Measurements from ENCODE around the gene SCAI.
"Not testable (repeated sequence)": the region's sequence is repeated elsewhere in the genome, so short reads cannot be mapped to it uniquely, and the experiment has no call there.

Gene SCAI

DNA sequence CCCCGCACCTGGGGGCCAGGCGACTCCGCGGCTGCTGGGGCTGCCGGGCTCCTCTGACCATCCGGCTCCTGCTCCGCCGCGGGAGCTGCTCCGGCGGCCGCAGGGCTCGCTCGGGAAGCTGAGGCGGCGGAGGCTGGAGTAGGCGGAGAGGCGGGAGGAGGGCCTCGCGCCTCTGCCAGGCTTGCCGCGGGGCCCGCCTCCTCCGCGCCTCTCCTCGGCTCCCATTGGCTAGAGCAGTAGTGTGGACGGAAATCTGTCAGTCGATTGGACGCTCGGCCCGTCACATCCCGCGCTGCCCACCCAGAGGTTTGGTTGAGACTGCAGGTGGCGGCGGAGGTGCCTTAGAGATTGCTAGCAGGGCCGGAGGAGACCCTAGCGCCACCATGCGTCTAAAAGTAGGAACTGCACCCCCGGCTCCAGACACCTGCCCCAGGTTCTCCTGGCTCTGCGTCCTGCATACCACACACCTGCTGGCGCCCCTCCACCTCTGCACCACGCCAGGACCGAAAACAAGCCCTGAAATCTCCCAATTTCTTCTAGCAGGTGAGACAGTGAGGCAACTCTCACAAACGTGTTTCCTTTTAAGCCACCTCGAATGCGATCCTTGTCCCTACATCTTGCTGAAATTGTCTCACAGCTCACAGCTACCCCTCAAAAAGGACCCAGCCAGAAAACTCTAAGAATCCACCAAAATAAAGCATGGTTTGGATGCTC is at the start of gene SCAI:
TSS of gene SCAI (minus strand) at position 152 of the 714 bp plus-strand sequence. CDS start at position 61, 91 bp downstream.
- FAIRE-seq = peak; percentile 92

DNA sequence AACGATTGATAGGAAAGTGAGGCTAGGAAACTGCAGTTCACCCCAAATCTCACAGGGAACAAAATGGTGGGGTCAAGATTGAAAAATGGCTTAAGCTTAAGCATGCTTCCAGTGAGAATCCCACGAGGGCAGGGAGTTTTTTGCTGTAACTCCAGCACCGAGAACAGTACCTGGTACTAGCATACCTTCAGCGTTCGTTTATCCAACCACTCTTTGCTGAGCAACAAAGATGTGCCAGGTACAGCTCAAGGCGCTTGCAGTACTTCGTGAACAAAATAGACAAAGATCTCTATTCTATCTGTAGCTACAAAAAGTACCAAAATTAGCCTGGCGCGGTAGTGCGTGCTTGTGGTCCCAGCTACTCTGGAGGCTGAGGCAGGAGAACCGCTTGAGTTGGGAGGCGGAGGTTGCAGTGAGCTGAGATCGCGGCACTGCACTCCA is 47.1 kb upstream of the SCAI start:
- no peak for FAIRE-seq

DNA sequence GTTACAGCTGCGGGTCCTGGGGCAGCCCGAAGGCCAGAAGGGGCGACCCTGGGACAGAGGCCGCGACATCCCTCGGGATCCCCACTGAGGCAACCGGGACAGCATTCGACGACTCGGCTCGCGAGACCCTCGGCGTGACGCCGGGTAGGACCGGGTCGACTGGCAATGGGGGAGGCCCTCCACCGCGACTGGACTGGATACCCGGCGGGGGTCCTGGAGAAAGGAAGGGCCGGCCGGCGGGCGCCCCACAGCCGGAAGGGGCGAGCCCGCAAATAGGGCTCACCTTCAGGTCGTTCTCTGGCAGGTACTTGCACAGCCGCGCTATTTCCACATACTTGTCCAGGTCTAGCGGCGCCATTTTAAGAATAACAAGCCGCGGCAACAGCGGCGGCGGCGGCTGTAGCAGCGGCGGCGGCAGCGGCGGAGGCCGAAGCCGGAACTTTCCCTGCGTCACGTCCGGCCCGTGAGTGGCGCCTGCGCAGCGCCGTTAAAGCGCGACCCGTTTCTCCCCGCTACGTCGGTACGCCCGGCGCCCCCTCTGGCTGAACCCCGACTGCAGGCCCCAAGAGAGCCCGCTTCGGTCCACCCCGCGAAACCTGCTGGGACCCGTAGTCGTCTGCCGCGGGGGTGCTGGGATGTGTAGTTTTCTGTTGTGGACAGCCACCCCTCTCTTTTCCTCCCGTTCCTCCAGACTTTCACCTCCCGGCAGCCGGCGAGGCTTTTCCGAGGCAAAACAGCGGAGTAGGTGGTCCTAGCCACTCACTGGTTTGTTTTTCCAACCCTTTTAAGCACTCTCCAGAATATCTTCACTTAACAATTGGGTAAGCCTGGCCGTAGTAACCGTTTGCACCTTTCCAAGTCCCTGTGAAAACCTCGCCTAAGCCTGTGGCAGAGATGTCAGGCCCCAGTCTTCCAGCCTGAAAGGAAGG is 46.3 kb upstream of the SCAI start, which contains the start of gene PPP6C:
TSS of gene PPP6C (minus strand) at position 443 of the 929 bp plus-strand sequence. CDS start at position 358, 85 bp downstream.
- FAIRE-seq = no peak

DNA sequence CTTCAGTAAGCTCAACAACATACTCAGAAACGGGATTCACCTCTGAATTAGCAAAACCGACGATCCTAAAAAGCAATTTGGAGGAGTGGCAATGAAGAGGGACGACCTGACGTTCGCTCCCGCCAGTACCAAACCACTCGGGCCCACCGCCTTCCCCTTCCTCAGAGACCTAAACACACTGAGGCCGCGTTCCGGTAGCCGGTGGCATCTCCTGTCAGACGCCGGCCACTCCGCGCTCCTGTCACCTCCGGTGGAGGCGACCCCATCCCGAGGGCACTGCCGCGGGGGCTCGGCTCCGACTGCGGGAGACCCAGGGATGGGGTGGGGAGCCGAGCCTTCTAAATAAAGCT is 45.7 kb upstream of the SCAI start:
- no peak for FAIRE-seq

DNA sequence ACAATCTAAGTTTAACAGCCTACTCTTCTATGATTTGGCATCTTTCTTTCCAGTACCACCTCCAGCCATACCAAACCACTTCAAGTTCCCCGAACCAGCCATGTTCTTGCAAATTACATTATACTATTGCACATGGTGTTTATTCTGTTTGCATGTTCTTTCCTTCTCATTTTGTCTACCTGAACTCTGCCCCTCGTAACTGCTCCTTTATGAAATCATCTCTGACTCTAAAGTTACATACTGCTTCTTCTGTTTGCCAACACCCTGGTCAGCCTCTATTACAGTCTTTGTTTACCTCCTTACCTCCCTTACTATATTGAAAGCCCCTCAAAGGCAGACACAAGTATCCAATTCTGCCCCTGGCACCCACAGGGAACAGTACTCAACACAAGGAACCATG is 40.2 kb upstream of the SCAI start:
- no peak for FAIRE-seq

DNA sequence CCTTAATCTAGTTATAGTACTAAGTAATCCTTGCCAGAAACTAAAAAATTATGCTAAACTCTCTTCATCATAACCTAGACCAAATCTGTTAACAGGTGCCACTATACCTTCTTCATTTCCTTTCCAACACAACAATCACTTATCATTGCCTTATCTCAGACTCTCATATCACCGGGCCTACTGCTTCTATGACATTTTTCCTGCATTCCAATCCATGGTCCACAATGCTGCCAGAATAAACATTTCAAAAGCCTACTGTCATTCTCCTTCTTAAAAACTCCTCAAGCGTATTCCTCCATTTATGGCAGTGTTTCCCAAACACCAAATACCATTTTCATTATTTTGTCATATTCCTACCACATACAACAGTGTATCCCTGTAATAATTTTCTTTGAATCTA is 39.7 kb upstream of the SCAI start:
- no peak for FAIRE-seq

DNA sequence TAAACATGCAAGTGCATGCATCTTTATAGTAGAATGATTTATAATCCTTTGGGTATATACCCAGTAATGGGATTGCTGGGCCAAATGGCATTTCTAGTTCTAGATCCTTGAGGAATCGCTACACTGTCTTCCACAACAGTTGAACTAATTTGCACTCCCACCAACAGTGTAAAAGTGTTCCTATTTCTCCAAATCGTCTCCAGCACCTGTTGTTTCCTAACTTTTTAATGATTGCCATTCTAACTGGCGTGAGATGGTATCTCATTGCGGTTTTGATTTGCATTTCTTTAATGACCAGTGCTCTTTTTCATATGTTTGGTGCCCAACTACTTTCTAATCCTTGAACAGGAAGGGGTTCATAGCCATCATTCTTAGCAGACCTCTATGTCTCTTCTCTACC is 38.4 kb upstream of the SCAI start:
- FAIRE-seq = not testable (repeated sequence)

DNA sequence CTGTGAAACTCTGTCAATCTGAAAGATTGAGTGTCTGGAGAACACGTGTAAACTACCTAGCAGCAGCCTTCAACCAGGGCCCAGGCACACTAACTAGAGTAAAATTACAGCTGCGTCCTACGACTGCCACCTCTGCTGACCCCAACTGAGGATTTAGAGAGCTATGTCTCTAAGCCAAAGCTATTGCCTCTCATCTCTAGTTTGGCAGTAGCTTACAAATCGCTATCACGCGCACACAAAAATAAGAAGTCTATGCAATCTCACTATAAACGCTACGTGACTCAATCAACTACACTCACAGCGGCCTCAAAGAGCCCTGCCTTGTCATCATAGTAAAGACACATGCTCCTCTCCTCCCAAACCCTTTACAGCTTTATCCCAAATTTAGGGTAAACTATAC is 37.5 kb upstream of the SCAI start:
- FAIRE-seq = no peak

DNA sequence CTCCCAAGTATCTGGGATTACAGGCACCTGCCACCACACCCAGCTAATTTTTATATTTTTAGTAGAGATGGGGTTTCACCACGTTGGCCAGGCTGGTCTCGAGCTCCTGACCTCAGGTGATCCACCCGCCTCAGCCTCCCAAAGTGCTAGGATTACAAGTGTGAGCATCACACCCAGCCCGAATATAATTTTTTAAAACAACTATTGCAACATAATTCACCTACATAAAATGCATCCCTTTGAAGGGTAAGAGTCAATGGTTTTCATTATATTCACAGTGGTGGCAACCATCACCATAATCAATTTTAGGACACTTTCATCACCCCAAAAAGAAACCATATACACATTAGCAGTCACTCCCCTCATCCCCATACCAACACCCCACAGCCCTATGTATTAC is 36.4 kb upstream of the SCAI start:
- FAIRE-seq = not testable (repeated sequence)

DNA sequence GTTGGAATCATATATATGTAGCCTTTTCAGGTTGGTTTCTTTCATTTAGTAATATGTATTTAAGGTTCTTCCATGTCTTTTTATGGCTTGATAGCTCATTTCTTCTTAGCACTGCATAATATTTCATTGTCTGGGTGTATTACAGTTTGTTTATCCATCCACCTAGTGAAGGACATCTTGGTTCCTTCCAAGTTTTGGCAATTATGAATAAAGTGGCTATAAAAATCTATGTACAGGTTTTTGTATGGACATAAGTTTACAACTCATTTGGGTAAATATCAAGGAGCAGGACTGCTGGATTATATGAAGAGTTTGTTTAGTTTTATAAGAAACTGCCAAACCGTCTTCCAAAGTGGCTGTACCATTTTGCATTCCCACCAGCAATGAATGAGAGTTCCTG is 34.6 kb upstream of the SCAI start:
- FAIRE-seq = no peak

DNA sequence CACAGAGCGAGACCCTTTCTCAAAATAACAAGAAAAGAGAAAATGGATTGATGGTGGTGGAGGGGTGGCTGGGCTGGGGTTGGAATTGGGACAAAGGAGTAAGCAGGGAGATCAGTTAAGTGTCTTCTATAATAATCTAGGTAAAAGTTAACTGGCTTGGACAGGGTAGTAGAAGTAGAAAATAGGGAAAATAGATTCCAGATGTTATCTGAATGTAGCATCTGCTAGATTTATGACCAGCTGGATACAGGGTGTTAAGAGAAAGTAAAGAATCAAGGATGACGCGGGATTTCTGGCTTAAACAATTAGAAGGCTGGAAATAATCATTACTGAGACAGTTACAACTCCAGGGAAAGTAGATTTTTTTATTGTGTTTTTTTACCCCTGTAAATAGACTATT is 33.3 kb upstream of the SCAI start:
- FAIRE-seq = no peak

DNA sequence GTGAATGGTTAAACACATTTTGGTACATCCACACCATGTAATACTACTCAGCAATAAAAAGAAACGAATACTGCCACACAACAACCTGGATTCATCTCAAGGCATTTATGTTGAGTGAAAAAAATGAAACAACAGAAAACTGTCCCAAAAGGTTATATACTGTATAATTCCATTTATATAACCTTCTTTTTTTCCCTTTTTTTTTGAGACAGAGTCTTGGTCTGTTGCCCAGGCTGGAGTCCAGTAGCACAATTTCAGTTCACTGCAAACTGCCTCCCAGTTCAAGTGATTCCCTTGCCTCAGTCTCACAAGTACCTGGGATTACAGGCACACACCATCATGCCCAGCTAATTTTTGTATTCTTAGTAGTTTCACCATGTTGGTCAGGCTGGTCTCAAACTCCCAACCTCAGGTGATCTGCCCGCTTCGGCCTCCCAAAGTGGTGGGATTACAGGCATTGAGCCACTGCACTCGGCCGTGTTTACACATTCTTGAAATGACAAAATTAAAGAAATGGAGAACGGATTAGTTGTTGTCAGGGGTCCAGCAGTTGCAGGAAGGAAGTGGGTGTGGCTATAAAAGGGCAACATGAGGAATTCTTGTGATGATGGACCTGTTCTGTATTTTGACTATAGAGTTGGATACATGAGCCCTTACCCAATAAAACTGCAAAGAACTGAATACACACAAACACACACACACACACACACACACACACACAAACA is 28.9 kb upstream of the SCAI start:
- no peak for FAIRE-seq

DNA sequence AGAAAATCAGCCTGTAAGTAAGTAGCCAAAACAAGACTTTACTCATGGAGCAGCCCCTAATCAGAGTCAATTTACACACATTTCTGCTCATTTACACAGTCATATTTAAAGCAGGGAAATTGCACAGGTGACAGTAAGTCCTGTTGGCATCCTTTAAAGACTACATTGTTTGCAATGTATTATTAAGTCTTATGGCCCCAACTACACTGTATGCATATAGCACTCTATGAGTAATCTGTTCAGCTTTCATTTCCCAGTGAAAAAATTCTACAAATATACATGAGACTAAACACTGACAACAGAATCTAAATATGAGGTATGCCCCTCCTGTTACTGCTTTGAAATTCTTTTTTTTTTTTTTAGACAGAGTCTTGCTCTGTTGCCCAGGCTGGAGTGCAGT is 26.6 kb upstream of the SCAI start:
- no peak for FAIRE-seq

DNA sequence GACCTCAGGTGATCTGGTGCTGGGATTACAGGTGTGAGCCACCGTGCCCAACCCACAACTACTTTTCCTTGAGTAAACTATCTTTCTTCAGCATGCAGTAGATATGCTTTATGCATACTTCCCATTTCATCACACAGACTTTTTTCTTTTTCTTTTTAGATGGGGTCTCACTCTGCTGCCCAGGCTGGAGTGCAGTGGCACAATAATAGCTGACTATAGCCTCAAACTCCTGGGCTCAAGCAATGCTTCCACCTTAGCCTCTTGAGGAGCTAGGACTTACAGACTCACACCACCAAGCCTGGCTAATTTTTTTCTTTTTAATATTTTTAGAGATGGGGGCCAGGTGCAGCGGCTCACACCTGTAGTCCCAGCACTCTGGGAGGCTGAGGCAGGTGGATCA is 23.4 kb upstream of the SCAI start:
- no peak for FAIRE-seq

DNA sequence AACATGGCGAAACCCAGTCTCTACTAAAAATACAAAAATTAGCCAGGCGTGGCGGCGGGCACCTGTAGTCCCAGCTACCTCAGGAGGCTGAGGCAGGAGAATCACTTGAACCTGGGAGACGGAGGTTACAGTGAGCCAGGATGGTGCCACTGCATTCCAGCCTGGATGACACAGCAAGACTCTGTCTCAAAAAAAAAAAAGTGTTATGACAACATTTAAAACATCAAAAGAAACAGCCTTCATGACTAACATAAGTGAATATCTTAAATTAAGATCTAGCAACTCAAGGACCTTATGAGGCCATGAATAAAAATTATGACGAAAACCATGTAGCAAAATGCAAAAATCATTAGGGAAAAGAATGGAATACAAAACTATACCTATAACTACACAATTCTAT is 19.6 kb upstream of the SCAI start:
- FAIRE-seq = not testable (repeated sequence)

DNA sequence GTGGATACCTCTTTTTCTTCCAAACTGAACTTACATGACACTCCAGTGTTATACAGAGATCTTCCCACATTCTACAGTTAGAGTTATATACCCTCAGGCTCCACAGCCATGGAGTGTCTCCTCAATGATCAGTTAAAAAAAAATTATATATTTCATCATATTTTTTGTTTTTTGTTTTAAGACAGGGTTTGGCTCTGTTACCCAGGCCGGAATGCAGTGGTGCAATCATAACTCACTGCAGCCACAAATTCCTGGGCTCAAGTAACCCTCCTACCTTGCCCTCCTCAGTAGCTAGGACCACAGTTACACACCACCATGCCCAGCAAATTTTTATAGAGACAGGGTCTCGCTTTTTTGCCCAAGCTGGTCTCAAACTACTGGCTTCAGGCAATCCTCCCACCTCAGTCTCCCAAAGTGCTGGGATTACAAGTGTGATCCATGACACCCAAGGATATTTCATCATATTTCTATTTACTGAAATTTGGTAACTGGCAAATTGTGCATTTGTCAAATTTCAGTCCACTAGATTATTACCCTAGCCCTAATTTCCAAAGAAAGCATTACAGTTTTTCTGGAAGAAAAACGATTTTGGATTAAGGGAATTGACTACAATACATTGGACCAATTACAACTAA is 18.1 kb upstream of the SCAI start:
- FAIRE-seq = no peak

DNA sequence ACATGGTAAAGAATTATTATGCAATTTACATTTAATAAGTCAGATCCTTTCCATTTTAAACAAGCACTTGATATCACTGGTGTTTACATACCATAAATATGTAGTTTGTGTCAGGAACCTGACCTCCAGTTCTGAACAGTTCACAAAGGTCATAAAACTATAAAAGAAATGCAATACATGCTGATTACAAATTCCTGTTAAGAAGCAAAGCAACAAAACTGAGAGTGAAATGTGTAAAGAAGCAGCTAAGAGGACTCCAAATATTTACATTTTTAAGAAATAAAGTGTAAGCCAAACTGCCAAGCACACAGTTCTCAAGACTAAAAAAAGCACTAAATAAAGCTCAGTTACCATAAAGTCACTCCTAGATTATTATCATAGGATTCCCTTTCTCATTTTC is 17.4 kb upstream of the SCAI start:
- no peak for FAIRE-seq

DNA sequence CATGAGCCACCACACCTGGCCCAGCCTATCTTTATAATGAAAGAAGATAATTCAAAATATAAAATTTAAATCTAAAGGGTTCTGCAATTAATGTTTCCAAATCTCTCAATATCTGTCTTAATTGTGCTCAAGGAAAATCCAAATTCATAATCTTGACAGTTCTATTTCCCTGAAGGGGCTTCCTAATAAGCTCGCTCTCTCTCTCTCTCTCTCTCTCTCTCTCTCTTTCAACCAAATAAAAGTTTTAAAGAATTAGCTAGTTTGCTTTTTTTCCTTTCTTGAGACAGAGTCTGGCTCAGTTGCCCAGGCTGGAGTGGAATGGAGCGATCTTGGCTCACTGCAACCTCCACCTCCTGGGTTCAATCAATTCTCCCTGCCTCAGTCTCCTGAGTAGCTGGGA is 13.2 kb upstream of the SCAI start:
- no peak for FAIRE-seq

DNA sequence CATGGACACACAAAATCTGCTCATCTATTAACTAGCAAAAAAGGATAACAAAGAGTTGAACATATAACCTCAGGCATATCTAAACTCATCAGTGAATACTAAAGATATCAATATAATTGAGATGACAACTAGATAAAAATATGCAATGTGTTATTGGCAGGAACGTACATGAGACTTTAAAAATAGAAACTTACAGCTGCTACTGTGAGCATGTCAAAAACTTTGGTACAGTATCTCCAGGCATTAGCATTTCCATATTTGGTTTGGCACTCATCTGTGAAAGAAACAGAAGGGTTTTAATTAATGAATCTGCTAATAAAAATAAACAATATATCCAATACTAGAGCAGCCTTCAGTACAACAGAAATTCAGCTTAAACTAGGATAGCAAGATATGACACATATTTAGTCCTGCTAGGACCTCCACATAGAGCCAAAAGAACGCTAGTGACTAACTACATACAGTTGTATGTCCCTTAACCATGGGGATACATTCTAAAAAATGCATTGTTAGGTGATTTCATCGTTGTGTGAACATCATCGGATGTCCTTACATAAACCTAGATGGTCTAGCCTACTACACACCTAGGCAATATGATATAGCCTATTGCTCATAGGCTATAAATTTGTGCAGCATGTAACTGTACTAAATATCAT is 10.5 kb upstream of the SCAI start:
- FAIRE-seq = no peak

DNA sequence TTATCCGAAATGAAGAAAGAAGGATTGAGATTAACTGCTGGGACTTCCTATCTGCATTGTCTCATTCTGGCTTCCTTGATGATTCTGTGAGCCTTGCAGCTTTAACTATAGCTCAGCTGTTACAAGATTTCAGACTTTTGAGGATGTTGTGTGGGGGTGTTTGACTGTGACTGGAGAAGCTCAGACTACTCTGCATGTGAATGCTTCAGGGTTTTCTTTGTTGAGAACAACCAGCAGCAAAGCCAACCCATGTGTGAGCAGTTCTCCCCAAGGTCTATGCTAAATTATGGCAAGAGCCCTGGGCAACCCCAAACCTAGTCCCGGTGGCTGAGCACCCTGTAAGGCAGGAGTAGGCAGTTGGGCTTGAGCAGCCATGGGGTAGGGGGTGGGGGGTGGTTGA is 8.4 kb upstream of the SCAI start:
- no peak for FAIRE-seq

DNA sequence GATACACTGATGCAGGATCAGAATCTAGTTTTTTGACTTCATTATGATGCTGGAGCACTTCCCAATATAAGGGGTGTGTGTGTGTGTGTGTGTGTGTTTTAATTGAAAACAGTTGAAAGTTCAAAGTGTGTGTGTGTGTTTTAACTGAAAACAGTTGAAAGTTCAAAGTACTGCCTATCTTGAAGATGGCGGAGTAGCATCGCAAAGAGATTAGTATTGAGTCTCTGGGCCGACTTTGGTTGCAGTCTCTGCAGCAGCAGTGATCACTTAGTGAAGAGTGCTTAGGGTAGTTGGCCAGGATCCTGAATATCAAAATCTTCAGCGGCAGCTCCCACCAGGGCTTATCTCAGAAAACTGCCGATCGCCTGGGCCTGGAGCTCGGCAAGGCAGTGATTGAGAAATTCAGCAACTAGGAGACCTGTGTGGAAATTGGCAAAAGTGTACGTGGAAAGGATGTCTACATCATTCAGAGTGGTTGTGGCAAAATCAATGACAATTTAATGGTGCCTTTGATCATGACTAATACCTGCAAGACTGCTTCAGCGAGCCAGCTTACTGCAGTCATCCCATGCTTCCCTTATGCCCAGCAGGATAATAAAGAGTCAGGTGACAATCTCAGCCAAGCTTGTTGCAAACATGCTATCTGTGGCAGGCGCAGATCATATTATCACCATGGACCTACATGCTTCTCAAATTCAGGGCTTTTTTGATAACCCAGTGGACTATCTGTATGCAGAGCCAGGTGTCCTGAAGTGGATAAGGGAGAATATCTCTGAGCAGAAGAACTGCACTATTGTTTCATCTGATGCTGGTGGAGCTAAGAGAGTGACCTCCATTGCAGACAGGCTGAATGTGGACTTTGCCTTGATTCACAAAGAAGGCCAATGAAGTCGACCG is 7.3 kb upstream of the SCAI start:
- no peak for FAIRE-seq
